GM12878 (cell line): ENCODE results near the gene CTSD.

ENCODE experiments used
- CBFB ChIP-seq: IDR thresholded peaks from 2 replicates; pipeline ENCODE4 v1.6.1; 2016; ENCODE audit warnings: antibody characterized with exemption, low read depth
- EGR1 ChIP-seq, 2 experiments: IDR thresholded peaks; 1 replicate in 1 of 2; 2 replicates in 1 of 2; pipeline ENCODE4 v1.6.1; 2011 to 2012; ENCODE audit warnings: low read depth in 2 of 2, low read length in 2 of 2, borderline replicate concordance in 1 of 2, mild to moderate bottlenecking in 1 of 2, moderate library complexity in 1 of 2
- EP300 ChIP-seq, 2 experiments: fragments of 150-350 bp in 1 of 2; IDR thresholded peaks; 2 replicates each; pipeline ENCODE4 v1.6.1; 2011 to 2012; ENCODE audit warnings: low read depth in 2 of 2, low read length in 2 of 2, borderline replicate concordance in 1 of 2, improper control_type of control experiment in 1 of 2, inconsistent platforms in 1 of 2; ENCODE audit not compliant: control insufficient read depth in 1 of 2
- EZH2 ChIP-seq: IDR thresholded peaks from 2 replicates; pipeline ENCODE4 v1.6.1; 2012; ENCODE audit warnings: low read depth, mild to moderate bottlenecking, control low read depth, inconsistent platforms, low read length, borderline replicate concordance; ENCODE audit not compliant: control insufficient read depth
- POLR2AphosphoS5 ChIP-seq: IDR thresholded peaks from 2 replicates; pipeline ENCODE4 v1.6.1; 2011; ENCODE audit warnings: mild to moderate bottlenecking, low read length, inconsistent platforms
- RCOR1 ChIP-seq: conservative IDR thresholded peaks from 2 replicates; pipeline ENCODE4 v1.6.1; 2012; ENCODE audit warnings: low read depth, low read length, improper control_type of control experiment
- TCF12 ChIP-seq: IDR thresholded peaks from 2 replicates; pipeline ENCODE4 v1.6.1; 2011; ENCODE audit warnings: low read depth, mild to moderate bottlenecking, low read length
- YY1 ChIP-seq: IDR thresholded peaks from 2 replicates; pipeline ENCODE4 v1.6.1; 2011; ENCODE audit warnings: low read depth, mild to moderate bottlenecking, low read length
- TF ChIP-seq, protein P1 (sequence below): IDR thresholded peaks from 2 replicates; pipeline ENCODE4 v1.6.1; 2011; ENCODE audit warnings: low read depth, low read length, improper control_type of control experiment, borderline replicate concordance
- TF ChIP-seq, protein P2 (sequence below): IDR thresholded peaks from 2 replicates; pipeline ENCODE4 v1.6.1; 2012; ENCODE audit warnings: low read depth, low read length, improper control_type of control experiment
- TF ChIP-seq, protein P3 (sequence below): IDR thresholded peaks from 2 replicates; pipeline ENCODE4 v1.6.1; 2011; ENCODE audit warnings: borderline replicate concordance, low read depth, mild to moderate bottlenecking, moderate library complexity, mixed read lengths, low read length; ENCODE audit not compliant: insufficient read depth; ENCODE audit errors: extremely low read length
- TF ChIP-seq, protein P4 (sequence below): IDR thresholded peaks from 2 replicates; pipeline ENCODE4 v1.6.1; 2011; ENCODE audit warnings: low read depth, mild to moderate bottlenecking, low read length, moderate library complexity, borderline replicate concordance; ENCODE audit errors: extremely low read depth

DNA sequence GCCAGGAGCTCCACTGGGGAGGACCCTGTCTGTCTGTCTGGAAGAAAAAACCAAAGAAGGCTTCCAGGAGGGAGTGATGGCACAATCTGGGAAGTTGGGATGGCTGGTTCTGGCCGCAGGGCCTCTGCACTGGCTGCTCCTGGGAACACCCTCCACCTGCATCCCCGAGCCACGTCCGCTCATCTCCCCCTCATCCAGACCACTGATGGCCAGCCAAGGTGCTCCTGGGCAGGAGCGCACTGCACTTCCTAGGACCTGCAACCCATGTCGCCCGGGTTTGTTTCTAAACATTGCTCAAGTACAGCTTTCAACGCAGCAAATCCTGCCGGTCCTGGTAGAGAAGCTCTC is 8.4 kb downstream of the CTSD start:
- TF ChIP-seq TCF12 (no peak), EZH2 (no peak), EGR1 (IDR thresholded peaks at IDR 0.05; ENCODE audit: borderline replicate concordance in 1 of 2, low read depth in 2 of 2, low read length in 2 of 2) (no peak), EP300 (IDR thresholded peaks at IDR 0.05; ENCODE audit: borderline replicate concordance in 1 of 2, control insufficient read depth in 1 of 2, low read depth in 2 of 2, low read length in 2 of 2) (no peak), CBFB (no peak), YY1 (no peak), POLR2AphosphoS5 (no peak), RCOR1 (no peak)
- TF ChIP-seq, protein P1, sequence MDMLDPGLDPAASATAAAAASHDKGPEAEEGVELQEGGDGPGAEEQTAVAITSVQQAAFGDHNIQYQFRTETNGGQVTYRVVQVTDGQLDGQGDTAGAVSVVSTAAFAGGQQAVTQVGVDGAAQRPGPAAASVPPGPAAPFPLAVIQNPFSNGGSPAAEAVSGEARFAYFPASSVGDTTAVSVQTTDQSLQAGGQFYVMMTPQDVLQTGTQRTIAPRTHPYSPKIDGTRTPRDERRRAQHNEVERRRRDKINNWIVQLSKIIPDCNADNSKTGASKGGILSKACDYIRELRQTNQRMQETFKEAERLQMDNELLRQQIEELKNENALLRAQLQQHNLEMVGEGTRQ: no peak
- TF ChIP-seq, protein P2, sequence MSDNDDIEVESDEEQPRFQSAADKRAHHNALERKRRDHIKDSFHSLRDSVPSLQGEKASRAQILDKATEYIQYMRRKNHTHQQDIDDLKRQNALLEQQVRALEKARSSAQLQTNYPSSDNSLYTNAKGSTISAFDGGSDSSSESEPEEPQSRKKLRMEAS: no peak
- TF ChIP-seq, protein P3, sequence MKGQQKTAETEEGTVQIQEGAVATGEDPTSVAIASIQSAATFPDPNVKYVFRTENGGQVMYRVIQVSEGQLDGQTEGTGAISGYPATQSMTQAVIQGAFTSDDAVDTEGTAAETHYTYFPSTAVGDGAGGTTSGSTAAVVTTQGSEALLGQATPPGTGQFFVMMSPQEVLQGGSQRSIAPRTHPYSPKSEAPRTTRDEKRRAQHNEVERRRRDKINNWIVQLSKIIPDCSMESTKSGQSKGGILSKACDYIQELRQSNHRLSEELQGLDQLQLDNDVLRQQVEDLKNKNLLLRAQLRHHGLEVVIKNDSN: no peak
- TF ChIP-seq, protein P4, sequence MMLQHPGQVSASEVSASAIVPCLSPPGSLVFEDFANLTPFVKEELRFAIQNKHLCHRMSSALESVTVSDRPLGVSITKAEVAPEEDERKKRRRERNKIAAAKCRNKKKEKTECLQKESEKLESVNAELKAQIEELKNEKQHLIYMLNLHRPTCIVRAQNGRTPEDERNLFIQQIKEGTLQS: no peak
